PC-3 (cell line): Measurements from ENCODE around the gene RRM1. TPM values are rescaled to one million over a fixed set of nuclear protein-coding genes. Genes with fewer than 3 reads are reported as not detected.

Source experiments
- ATAC-seq: fragments of 200-7000 bp; cut with Tn5 transposase; 2 replicates; pipeline ENCODE4 v1.9.1; 2020; ENCODE audit warnings: mild to moderate bottlenecking, moderate library complexity
- BruUV-seq: library from RNA; stranded (reverse); fragments of 400-500 nt; replicated peaks from 2 replicates; lab custom pipeline; 2021; lab: Mats Ljungman, UMichigan
- CTCF ChIA-PET: fragments of 300-600 bp; sonication (Branson Sonifier 250); formaldehyde crosslinking; loops from one replicate; lab custom pipeline; 2022; ENCODE audit warnings: antibody characterized with exemption; lab: Charles Lee
- POLR2A ChIA-PET: fragments of 300-600 bp; sonication (Branson Sonifier 250); formaldehyde crosslinking; loops from one replicate; lab custom pipeline; 2022; ENCODE audit warnings: antibody characterized with exemption; ENCODE audit not compliant: unreplicated experiment; lab: Charles Lee
- DNase-seq: peaks from one replicate; pipeline ENCODE4 v3.0.0-alpha.2; 2015
- H2AFZ ChIP-seq: fragments of 300-600 bp; sonication (generic); 2 replicates; pipeline ENCODE4 v1.6.0; 2016; ENCODE audit warnings: antibody characterized with exemption, low read length
- H3F3A ChIP-seq: fragments of 300-600 bp; sonication (generic); one replicate; pipeline ENCODE4 v1.6.0; 2017; ENCODE audit warnings: antibody characterized with exemption, low read length, control low read depth, mild to moderate bottlenecking; ENCODE audit not compliant: unreplicated experiment
- H3K27ac ChIP-seq: fragments of 300-600 bp; sonication (generic); 2 replicates; pipeline ENCODE4 v1.5.1; 2016; ENCODE audit warnings: mild to moderate bottlenecking, low read length
- H3K27me3 ChIP-seq: fragments of 300-600 bp; sonication (generic); 2 replicates; pipeline ENCODE4 v1.6.1; 2016; ENCODE audit warnings: low read length, mixed read lengths
- H3K36me3 ChIP-seq: fragments of 300-600 bp; sonication (generic); 2 replicates; pipeline ENCODE4 v1.6.1; 2016; ENCODE audit warnings: low read depth, mixed run types, low read length, mixed read lengths
- H3K4me1 ChIP-seq: fragments of 300-600 bp; sonication (generic); 2 replicates; pipeline ENCODE4 v1.5.1; 2016; ENCODE audit warnings: low read length; ENCODE audit not compliant: insufficient read depth
- H3K4me2 ChIP-seq: fragments of 300-600 bp; sonication (generic); 2 replicates; pipeline ENCODE4 v1.6.0; 2016; ENCODE audit warnings: low read length
- H3K4me3 ChIP-seq: fragments of 300-600 bp; sonication (generic); 2 replicates; pipeline ENCODE4 v1.5.1; 2016; ENCODE audit warnings: mild to moderate bottlenecking, low read length, mixed read lengths
- H3K79me2 ChIP-seq: fragments of 300-600 bp; sonication (generic); 2 replicates; pipeline ENCODE4 v1.6.1; 2017; ENCODE audit warnings: low read length, mixed read lengths
- H3K9ac ChIP-seq: fragments of 300-600 bp; sonication (generic); 2 replicates; pipeline ENCODE4 v1.6.0; 2016; ENCODE audit warnings: mild to moderate bottlenecking, low read length
- H3K9me2 ChIP-seq: fragments of 300-600 bp; sonication (generic); replicated peaks from 2 replicates; pipeline ENCODE4 v1.6.1; 2016; ENCODE audit warnings: mixed run types, low read length, mixed read lengths
- H3K9me3 ChIP-seq: fragments of 300-600 bp; sonication (generic); 2 replicates; pipeline ENCODE4 v1.6.1; 2016; ENCODE audit warnings: low read length, mixed read lengths
- H4K20me1 ChIP-seq: fragments of 300-600 bp; sonication (generic); 2 replicates; pipeline ENCODE4 v1.6.1; 2016; ENCODE audit warnings: low read length, mixed read lengths
- EZH2 ChIP-seq: fragments of 300-600 bp; sonication (generic); IDR thresholded peaks from one replicate; pipeline ENCODE4 v1.6.1; 2017; ENCODE audit warnings: antibody characterized with exemption, mild to moderate bottlenecking, low read length; ENCODE audit not compliant: unreplicated experiment
- EZH2phosphoT487 ChIP-seq: fragments of 300-600 bp; sonication (generic); IDR thresholded peaks from 2 replicates; pipeline ENCODE4 v1.6.1; 2018; ENCODE audit warnings: mild to moderate bottlenecking, antibody characterized with exemption, low read length, borderline replicate concordance
- intact Hi-C: fragments of 100-400 bp; cut with micrococcal nuclease; formaldehyde crosslinking; loops from 2 replicates; pipeline ENCODE4 v1.9.0; 2023
- total RNA-seq: library from RNA; depleted of rRNA; stranded (reverse); fragments of >200 nt; gene quantifications from 2 replicates; pipeline ENCODE4 v1.2.3, GENCODE V29; 2014
- TF ChIP-seq, protein P1 (sequence below): fragments of 300-600 bp; sonication (generic); conservative IDR thresholded peaks from 2 replicates; pipeline ENCODE4 v1.5.1; 2017; ENCODE audit warnings: antibody characterized with exemption, low read depth, mild to moderate bottlenecking, low read length

Gene RRM1
- total RNA-seq, 1 experiment from 2014 or later: 106 TPM

DNA sequence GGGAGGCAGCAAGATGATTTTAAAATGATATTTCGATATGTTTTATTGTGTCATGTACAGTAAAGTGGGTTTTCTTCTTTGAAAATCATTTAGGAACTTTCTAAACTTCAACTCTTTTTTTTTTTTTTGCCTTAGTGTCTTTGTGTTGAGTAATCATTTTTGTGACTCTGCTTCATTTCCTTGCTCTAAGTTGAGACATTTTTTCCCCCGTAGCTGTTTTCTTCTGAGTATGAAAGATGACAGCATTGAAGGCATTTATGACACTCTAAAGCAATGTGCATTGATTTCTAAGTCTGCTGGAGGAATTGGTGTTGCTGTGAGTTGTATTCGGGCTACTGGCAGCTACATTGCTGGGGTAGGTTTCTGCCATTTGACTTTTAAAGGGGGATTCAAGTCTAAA, 23.5 kb downstream of the RRM1 start:
- intact Hi-C loops: no loop called here

DNA sequence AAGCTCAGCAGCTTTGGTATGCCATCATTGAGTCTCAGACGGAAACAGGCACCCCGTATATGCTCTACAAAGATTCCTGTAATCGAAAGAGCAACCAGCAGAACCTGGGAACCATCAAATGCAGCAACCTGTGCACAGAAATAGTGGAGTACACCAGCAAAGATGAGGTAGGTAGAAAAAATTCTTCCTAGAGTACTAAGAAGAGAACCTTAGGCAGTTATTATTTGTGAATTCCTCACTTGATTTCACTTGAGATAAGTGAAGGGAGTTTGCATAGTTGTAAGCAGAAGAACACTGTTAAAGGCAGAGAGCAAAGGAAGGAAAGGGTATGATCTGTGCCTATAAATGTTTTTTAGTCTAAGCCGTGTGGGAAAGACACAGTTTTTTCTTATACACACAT, 28.6 kb downstream of the RRM1 start:
- Histone ChIP-seq H3K4me2 (no peak overlapping the region), H3K4me3 (no peak overlapping the region), H3K36me3 (peaks cover 76% of the 10 kb centered on the region), H3K9me3 (no peaks in the 10 kb centered on the region), H3K27me3 (no peaks in the 10 kb centered on the region), H3K27ac (no peak overlapping the region), H4K20me1 (no peaks in the 10 kb centered on the region), H3K9ac (no peak overlapping the region), H2AFZ (no peak overlapping the region), H3K9me2 (no peaks in the 10 kb centered on the region), H3K4me1 (no peaks in the 10 kb centered on the region), H3F3A (no peaks in the 10 kb centered on the region), H3K79me2 (no peaks in the 10 kb centered on the region)
- ATAC-seq (no peak), DNase-seq (no peak)
- TF ChIP-seq, protein P1, sequence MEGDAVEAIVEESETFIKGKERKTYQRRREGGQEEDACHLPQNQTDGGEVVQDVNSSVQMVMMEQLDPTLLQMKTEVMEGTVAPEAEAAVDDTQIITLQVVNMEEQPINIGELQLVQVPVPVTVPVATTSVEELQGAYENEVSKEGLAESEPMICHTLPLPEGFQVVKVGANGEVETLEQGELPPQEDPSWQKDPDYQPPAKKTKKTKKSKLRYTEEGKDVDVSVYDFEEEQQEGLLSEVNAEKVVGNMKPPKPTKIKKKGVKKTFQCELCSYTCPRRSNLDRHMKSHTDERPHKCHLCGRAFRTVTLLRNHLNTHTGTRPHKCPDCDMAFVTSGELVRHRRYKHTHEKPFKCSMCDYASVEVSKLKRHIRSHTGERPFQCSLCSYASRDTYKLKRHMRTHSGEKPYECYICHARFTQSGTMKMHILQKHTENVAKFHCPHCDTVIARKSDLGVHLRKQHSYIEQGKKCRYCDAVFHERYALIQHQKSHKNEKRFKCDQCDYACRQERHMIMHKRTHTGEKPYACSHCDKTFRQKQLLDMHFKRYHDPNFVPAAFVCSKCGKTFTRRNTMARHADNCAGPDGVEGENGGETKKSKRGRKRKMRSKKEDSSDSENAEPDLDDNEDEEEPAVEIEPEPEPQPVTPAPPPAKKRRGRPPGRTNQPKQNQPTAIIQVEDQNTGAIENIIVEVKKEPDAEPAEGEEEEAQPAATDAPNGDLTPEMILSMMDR: no peak
- no peak for TF ChIP-seq EZH2
- TF ChIP-seq EZH2phosphoT487: no peak
- ChIA-PET POLR2A (no interaction called here), CTCF (no interaction called here)
- BruUV-seq: no TSS peak
- intact Hi-C loops: no loop called here

More for the DNA sequence above, 23.5 kb downstream of the RRM1 start:
- H2AFZ ChIP-seq: no peak overlapping the region
- H3K36me3 ChIP-seq: peaks cover 41% of the 10 kb centered on the region
- H3K9me2 ChIP-seq: no peaks in the 10 kb centered on the region
- ATAC-seq (no peak), DNase-seq (no peak)
- BruUV-seq: no TSS peak
- H3K4me1 ChIP-seq: no peaks in the 10 kb centered on the region
- no peaks in the 10 kb centered on the region for H4K20me1 ChIP-seq
- H3K79me2 ChIP-seq: no peaks in the 10 kb centered on the region
- TF ChIP-seq EZH2: no peak
- TF ChIP-seq EZH2phosphoT487: no peak
- TF ChIP-seq, protein P1: no peak
- POLR2A ChIA-PET: no interaction called here
- no peak overlapping the region for H3K4me2 ChIP-seq
- H3K9ac ChIP-seq: no peak overlapping the region
- no peak overlapping the region for H3K27ac ChIP-seq
- no peaks in the 10 kb centered on the region for H3K27me3 ChIP-seq
- H3K9me3 ChIP-seq: no peaks in the 10 kb centered on the region
- CTCF ChIA-PET: no interaction called here
- no peak overlapping the region for H3K4me3 ChIP-seq
- no peaks in the 10 kb centered on the region for H3F3A ChIP-seq

DNA sequence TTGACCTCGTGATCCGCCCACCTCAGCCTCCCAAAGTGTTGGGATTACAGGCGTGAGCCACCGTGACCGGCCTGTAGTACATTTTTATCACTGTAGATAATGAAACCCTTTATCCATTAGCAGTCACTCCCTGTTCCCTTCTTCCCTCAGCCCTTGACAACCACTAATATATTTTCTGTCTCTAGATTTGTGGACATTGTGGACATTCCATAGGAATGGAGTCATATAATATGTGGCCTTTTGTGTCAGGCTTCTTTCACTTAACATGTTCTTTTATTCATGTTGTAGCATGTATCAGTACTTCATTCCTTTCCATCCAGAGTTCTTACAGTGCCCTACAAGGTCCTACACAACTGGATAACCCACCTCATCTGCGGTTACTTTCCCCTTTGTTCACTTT, 30.5 kb downstream of the RRM1 start:
- intact Hi-C loops: no loop called here
- no peaks in the 10 kb centered on the region for H3K79me2 ChIP-seq
- no peaks in the 10 kb centered on the region for H3K4me1 ChIP-seq
- H3K4me2 ChIP-seq: no peak overlapping the region
- no peaks in the 10 kb centered on the region for H3F3A ChIP-seq
- H3K36me3 ChIP-seq: peaks cover 72% of the 10 kb centered on the region
- no peak overlapping the region for H3K4me3 ChIP-seq
- no peaks in the 10 kb centered on the region for H3K9me3 ChIP-seq
- H2AFZ ChIP-seq: no peak overlapping the region
- POLR2A ChIA-PET: no interaction called here
- no peak for ATAC-seq
- no peaks in the 10 kb centered on the region for H4K20me1 ChIP-seq
- no peaks in the 10 kb centered on the region for H3K27me3 ChIP-seq
- DNase-seq: peak; percentile 9
- CTCF ChIA-PET: no interaction called here
- BruUV-seq: no TSS peak
- H3K9ac ChIP-seq: no peak overlapping the region
- TF ChIP-seq EZH2phosphoT487: no peak
- TF ChIP-seq EZH2: no peak
- TF ChIP-seq, protein P1: no peak
- no peak overlapping the region for H3K27ac ChIP-seq
- no peaks in the 10 kb centered on the region for H3K9me2 ChIP-seq
